Measurements from ENCODE around the gene CORIN.

The CORIN gene, protein sequence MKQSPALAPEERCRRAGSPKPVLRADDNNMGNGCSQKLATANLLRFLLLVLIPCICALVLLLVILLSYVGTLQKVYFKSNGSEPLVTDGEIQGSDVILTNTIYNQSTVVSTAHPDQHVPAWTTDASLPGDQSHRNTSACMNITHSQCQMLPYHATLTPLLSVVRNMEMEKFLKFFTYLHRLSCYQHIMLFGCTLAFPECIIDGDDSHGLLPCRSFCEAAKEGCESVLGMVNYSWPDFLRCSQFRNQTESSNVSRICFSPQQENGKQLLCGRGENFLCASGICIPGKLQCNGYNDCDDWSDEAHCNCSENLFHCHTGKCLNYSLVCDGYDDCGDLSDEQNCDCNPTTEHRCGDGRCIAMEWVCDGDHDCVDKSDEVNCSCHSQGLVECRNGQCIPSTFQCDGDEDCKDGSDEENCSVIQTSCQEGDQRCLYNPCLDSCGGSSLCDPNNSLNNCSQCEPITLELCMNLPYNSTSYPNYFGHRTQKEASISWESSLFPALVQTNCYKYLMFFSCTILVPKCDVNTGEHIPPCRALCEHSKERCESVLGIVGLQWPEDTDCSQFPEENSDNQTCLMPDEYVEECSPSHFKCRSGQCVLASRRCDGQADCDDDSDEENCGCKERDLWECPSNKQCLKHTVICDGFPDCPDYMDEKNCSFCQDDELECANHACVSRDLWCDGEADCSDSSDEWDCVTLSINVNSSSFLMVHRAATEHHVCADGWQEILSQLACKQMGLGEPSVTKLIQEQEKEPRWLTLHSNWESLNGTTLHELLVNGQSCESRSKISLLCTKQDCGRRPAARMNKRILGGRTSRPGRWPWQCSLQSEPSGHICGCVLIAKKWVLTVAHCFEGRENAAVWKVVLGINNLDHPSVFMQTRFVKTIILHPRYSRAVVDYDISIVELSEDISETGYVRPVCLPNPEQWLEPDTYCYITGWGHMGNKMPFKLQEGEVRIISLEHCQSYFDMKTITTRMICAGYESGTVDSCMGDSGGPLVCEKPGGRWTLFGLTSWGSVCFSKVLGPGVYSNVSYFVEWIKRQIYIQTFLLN

DNA sequence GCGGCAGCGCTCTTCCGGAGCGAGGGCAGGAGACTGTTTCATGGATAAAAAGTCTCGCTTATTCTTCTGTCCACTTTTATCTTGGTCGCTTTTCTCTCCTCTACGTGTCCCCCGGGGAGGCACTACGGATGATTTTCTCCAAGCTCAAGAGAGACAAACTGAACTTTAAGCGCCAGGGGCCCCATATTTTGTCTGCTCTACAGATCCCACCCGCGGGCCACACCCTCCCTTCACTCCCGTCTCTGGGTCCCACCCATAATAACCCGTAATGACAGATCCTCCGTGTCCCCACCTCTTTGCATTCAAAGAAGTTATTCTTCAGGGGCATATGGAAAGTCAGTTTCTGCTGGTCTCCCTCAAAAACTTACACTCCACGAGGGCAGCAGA lies at the start of gene CORIN:
Gene CORIN, minus strand, starts transcription at position 160 of the 387 bp plus-strand sequence. Its CDS starts 118 bp downstream, at position 42.
- Histone ChIP-seq H3K27me3 (ENCODE audit: control insufficient read depth, insufficient read depth, low read length) (no peaks in the 10 kb centered on the region), H3K4me3 (ENCODE audit: low read length) (peak within 1 kb of the TSS; percentile 56), H3K27ac (ENCODE audit: low read length) (no peak within 1 kb of the TSS), H3K36me3 (ENCODE audit: control insufficient read depth, insufficient read depth, low read length) (no peaks in the 10 kb centered on the region; the same call in 1 of the 2 replicates), H3K4me1 (ENCODE audit: control insufficient read depth, insufficient read depth, low read length) (0 out of 2 replicates have a peak, but pooled peaks cover 3% of the 10 kb centered on the region), H3K9me3 (ENCODE audit: control insufficient read depth, insufficient read depth, low read length) (no peaks in the 10 kb centered on the region)
- DNase-seq (ENCODE audit: low read depth, low spot score) = no peak
- no CpG with 5 or more reads among the region's 16 CpGs for WGBS (ENCODE audit: insufficient coverage, insufficient read length)

- no peaks in the 10 kb centered on the region for H3K9me3 ChIP-seq (ENCODE audit: control insufficient read depth, insufficient read depth, low read length)
- no peak for DNase-seq (ENCODE audit: low read depth, low spot score)
- no peaks in the 10 kb centered on the region for H3K4me1 ChIP-seq (ENCODE audit: control insufficient read depth, insufficient read depth, low read length)
- no CpG with 5 or more reads among the region's 3 CpGs for WGBS (ENCODE audit: insufficient coverage, insufficient read length)
- H3K27ac ChIP-seq (ENCODE audit: low read length) = no peak overlapping the region
- no peaks in the 10 kb centered on the region for H3K27me3 ChIP-seq (ENCODE audit: control insufficient read depth, insufficient read depth, low read length)
- peaks cover 2% of the 10 kb centered on the region; the same call in 1 of the 2 replicates for H3K36me3 ChIP-seq (ENCODE audit: control insufficient read depth, insufficient read depth, low read length)
- no peak overlapping the region for H3K4me3 ChIP-seq (ENCODE audit: low read length)
Observed at GRCh38 chr4:47882228-47882627, 44.4 kb upstream of the CORIN start.

- H3K36me3 ChIP-seq (ENCODE audit: control insufficient read depth, insufficient read depth, low read length) = peaks cover 5% of the 10 kb centered on the region; the same call in 1 of the 2 replicates
Observed at GRCh38 chr4:47879458-47879857, 41.6 kb upstream of the CORIN start.

DNA sequence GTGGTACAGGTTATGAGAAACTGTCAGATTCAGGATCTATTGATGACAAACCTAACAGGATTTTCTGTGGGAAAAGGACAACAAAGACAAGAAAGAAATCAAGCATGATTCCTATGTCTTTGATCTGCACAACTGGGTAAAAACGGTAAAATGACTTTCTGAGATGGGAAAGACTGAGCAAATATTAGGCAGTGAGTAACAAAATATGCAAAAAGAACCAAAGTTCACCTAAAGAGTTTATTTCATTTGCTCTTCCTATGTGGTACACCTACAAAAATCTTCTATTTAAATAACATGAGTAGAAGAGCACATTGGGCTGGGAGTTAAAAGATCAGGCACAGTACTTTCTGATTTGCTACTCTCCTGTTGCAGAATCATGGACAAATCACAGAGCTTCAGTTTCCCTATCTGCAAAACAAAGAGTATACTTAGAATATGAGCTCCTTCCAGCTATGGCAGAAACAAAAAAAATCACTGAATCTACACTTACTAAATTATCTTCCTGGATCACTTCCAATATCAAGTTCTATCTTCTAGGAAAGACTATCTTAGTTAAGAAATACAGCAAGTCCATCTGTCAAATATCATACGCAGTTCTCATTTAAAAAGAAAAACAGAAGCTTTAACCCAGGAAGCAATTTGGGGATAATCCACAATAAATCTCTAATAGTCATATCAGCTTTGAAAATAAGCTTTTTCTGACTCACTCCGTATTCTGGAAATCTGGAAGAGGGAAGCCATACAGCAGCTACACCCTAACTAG lies 39.1 kb upstream of the CORIN start:
- no CpG with 5 or more reads among the region's 3 CpGs for WGBS (ENCODE audit: insufficient coverage, insufficient read length)
- H3K4me3 ChIP-seq (ENCODE audit: low read length) = no peak overlapping the region
- H3K9me3 ChIP-seq (ENCODE audit: control insufficient read depth, insufficient read depth, low read length) = no peaks in the 10 kb centered on the region
- no peaks in the 10 kb centered on the region for H3K27me3 ChIP-seq (ENCODE audit: control insufficient read depth, insufficient read depth, low read length)
- no peaks in the 10 kb centered on the region for H3K4me1 ChIP-seq (ENCODE audit: control insufficient read depth, insufficient read depth, low read length)
- H3K27ac ChIP-seq (ENCODE audit: low read length) = no peak overlapping the region
- DNase-seq (ENCODE audit: low read depth, low spot score) = no peak
- peaks cover 5% of the 10 kb centered on the region; the same call in 1 of the 2 replicates for H3K36me3 ChIP-seq (ENCODE audit: control insufficient read depth, insufficient read depth, low read length)

More at GRCh38 chr4:47879458-47879857, 41.6 kb upstream of the CORIN start:
- Histone ChIP-seq H3K27me3 (ENCODE audit: control insufficient read depth, insufficient read depth, low read length) (no peaks in the 10 kb centered on the region), H3K9me3 (ENCODE audit: control insufficient read depth, insufficient read depth, low read length) (no peaks in the 10 kb centered on the region), H3K4me3 (ENCODE audit: low read length) (no peak overlapping the region), H3K4me1 (ENCODE audit: control insufficient read depth, insufficient read depth, low read length) (no peaks in the 10 kb centered on the region), H3K27ac (ENCODE audit: low read length) (no peak overlapping the region)
- DNase-seq (ENCODE audit: low read depth, low spot score) = no peak

DNA sequence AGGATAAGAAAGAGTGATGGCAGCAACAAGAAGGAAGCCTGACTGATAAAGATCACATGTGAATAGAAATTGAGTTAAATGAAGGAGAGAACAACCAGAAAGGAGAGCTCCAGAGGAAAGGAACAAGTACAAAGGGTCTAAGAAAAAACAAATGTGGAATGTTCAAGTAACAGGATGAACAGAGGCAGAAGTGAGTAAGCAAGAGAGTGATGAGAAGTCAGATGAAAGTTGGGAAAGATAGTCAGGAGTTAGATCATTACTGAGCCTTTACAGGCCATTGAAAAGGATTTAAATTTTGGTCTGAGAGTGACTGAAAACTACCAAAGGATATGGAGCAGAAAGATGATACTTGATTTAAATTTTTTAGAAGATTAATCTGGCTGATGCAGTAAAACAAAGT lies 38.4 kb upstream of the CORIN start:
- Histone ChIP-seq H3K27ac (ENCODE audit: low read length) (no peak overlapping the region), H3K4me3 (ENCODE audit: low read length) (no peak overlapping the region), H3K36me3 (ENCODE audit: control insufficient read depth, insufficient read depth, low read length) (peaks cover 5% of the 10 kb centered on the region; the same call in 1 of the 2 replicates), H3K4me1 (ENCODE audit: control insufficient read depth, insufficient read depth, low read length) (no peaks in the 10 kb centered on the region), H3K27me3 (ENCODE audit: control insufficient read depth, insufficient read depth, low read length) (no peaks in the 10 kb centered on the region), H3K9me3 (ENCODE audit: control insufficient read depth, insufficient read depth, low read length) (no peaks in the 10 kb centered on the region)
- DNase-seq (ENCODE audit: low read depth, low spot score) = no peak

- Histone ChIP-seq H3K27ac (ENCODE audit: low read length) (no peak overlapping the region), H3K4me3 (ENCODE audit: low read length) (no peak overlapping the region), H3K4me1 (ENCODE audit: control insufficient read depth, insufficient read depth, low read length) (no peaks in the 10 kb centered on the region), H3K36me3 (ENCODE audit: control insufficient read depth, insufficient read depth, low read length) (peaks cover 5% of the 10 kb centered on the region; the same call in 1 of the 2 replicates), H3K27me3 (ENCODE audit: control insufficient read depth, insufficient read depth, low read length) (no peaks in the 10 kb centered on the region), H3K9me3 (ENCODE audit: control insufficient read depth, insufficient read depth, low read length) (no peaks in the 10 kb centered on the region)
- WGBS (ENCODE audit: insufficient coverage, insufficient read length) = no CpG with 5 or more reads among the region's 3 CpGs
- DNase-seq (ENCODE audit: low read depth, low spot score) = no peak
Observed at GRCh38 chr4:47873877-47874541, 36.1 kb upstream of the CORIN start.

DNA sequence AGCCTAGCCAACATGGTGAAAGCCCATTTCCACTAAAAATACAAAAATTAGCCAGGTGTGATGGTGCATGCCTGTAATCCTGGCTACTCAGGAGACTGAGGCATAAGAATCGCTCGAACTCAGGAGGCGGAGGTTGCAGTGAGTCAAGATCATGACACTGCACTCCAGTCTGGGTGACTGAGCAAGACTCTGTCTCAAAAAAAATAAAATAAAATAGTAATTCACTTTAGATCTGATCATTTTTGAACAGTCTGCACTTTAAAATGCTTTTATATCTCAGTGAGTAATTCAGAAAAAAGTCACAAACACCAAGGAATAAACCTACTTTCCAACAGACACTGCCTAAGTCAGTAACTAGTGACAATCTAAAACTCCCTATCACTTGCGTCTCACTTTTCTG lies 25.6 kb upstream of the CORIN start:
- no peaks in the 10 kb centered on the region for H3K36me3 ChIP-seq (ENCODE audit: control insufficient read depth, insufficient read depth, low read length)
- H3K4me3 ChIP-seq (ENCODE audit: low read length) = no peak overlapping the region
- no CpG with 5 or more reads among the region's 4 CpGs for WGBS (ENCODE audit: insufficient coverage, insufficient read length)
- H3K9me3 ChIP-seq (ENCODE audit: control insufficient read depth, insufficient read depth, low read length) = no peaks in the 10 kb centered on the region
- no peak overlapping the region for H3K27ac ChIP-seq (ENCODE audit: low read length)
- H3K27me3 ChIP-seq (ENCODE audit: control insufficient read depth, insufficient read depth, low read length) = no peaks in the 10 kb centered on the region
- no peak for DNase-seq (ENCODE audit: low read depth, low spot score)
- no peaks in the 10 kb centered on the region for H3K4me1 ChIP-seq (ENCODE audit: control insufficient read depth, insufficient read depth, low read length)

- Histone ChIP-seq H3K27ac (ENCODE audit: low read length) (no peak overlapping the region), H3K4me3 (ENCODE audit: low read length) (no peak overlapping the region), H3K9me3 (ENCODE audit: control insufficient read depth, insufficient read depth, low read length) (no peaks in the 10 kb centered on the region), H3K4me1 (ENCODE audit: control insufficient read depth, insufficient read depth, low read length) (no peaks in the 10 kb centered on the region), H3K36me3 (ENCODE audit: control insufficient read depth, insufficient read depth, low read length) (no peaks in the 10 kb centered on the region), H3K27me3 (ENCODE audit: control insufficient read depth, insufficient read depth, low read length) (no peaks in the 10 kb centered on the region)
- no CpG with 5 or more reads among the region's 3 CpGs for WGBS (ENCODE audit: insufficient coverage, insufficient read length)
- no peak for DNase-seq (ENCODE audit: low read depth, low spot score)
Observed at GRCh38 chr4:47862297-47862696, 24.4 kb upstream of the CORIN start.

DNA sequence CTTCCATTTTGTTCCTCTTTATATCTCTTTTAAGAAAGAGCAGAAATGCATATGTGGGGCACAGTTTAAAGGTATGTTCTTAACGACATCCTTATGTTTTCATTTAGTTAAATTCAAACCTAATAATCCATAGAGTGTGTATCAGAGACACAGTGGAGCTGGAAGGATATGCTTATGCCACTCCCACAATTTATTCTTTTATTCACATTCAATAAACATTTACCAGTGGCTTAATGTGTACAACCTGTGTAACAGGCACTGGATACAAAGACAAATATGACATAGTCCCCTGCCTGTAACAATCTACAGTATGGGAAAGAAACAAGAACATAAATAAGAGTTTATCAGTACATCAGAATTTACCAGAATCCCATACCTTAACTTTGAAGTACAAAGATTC lies 22.4 kb upstream of the CORIN start:
- no peak for DNase-seq (ENCODE audit: low read depth, low spot score)
- Histone ChIP-seq H3K4me3 (ENCODE audit: low read length) (no peak overlapping the region), H3K36me3 (ENCODE audit: control insufficient read depth, insufficient read depth, low read length) (no peaks in the 10 kb centered on the region), H3K9me3 (ENCODE audit: control insufficient read depth, insufficient read depth, low read length) (no peaks in the 10 kb centered on the region), H3K27me3 (ENCODE audit: control insufficient read depth, insufficient read depth, low read length) (no peaks in the 10 kb centered on the region), H3K27ac (ENCODE audit: low read length) (no peak overlapping the region), H3K4me1 (ENCODE audit: control insufficient read depth, insufficient read depth, low read length) (no peaks in the 10 kb centered on the region)
- no CpG with 5 or more reads among the region's 1 CpG for WGBS (ENCODE audit: insufficient coverage, insufficient read length)

Data from iPS DF 6.9 (cell line).